ENCODE results near the gene PPP1R11. TPM values are rescaled to one million over a fixed set of nuclear protein-coding genes. Genes with fewer than 3 reads are reported as not detected.

Gene PPP1R11
- total and polyA plus RNA-seq, 2 experiments from 2014 or later = 19.6 to 26.6 TPM

- TF ChIP-seq ETS1 (IDR thresholded peaks at IDR 0.05) (no peak), STAT1 (IDR thresholded peaks at IDR 0.05; ENCODE audit: unreplicated experiment) (no peak)
- TF ChIP-seq, protein P1, sequence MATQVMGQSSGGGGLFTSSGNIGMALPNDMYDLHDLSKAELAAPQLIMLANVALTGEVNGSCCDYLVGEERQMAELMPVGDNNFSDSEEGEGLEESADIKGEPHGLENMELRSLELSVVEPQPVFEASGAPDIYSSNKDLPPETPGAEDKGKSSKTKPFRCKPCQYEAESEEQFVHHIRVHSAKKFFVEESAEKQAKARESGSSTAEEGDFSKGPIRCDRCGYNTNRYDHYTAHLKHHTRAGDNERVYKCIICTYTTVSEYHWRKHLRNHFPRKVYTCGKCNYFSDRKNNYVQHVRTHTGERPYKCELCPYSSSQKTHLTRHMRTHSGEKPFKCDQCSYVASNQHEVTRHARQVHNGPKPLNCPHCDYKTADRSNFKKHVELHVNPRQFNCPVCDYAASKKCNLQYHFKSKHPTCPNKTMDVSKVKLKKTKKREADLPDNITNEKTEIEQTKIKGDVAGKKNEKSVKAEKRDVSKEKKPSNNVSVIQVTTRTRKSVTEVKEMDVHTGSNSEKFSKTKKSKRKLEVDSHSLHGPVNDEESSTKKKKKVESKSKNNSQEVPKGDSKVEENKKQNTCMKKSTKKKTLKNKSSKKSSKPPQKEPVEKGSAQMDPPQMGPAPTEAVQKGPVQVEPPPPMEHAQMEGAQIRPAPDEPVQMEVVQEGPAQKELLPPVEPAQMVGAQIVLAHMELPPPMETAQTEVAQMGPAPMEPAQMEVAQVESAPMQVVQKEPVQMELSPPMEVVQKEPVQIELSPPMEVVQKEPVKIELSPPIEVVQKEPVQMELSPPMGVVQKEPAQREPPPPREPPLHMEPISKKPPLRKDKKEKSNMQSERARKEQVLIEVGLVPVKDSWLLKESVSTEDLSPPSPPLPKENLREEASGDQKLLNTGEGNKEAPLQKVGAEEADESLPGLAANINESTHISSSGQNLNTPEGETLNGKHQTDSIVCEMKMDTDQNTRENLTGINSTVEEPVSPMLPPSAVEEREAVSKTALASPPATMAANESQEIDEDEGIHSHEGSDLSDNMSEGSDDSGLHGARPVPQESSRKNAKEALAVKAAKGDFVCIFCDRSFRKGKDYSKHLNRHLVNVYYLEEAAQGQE (IDR thresholded peaks at IDR 0.05; ENCODE audit: unreplicated experiment) = no peak
These were observed 47.2 kb upstream of the PPP1R11 start (continued) for GRCh38 chr6:30019819-30020218.

GRCh38 chr6:30020626-30021025 lies 46.4 kb upstream of the PPP1R11 start:
- Mint-ChIP-seq H3K9me3 (no peaks in the 10 kb centered on the region), H3K4me1 (no peaks in the 10 kb centered on the region), H3K36me3 (ENCODE audit: low read depth) (no peaks in the 10 kb centered on the region), H3K27ac (no peak overlapping the region; the same call in 1 of the 2 replicates), H3K27me3 (ENCODE audit: insufficient read depth, low read depth, poor library complexity) (no peaks in the 10 kb centered on the region), H3K4me3 (no peak overlapping the region)
- Histone ChIP-seq H3K36me3 (ENCODE audit: insufficient read depth) (no peaks in the 10 kb centered on the region), H3K27ac (ENCODE audit: low read depth) (no peak overlapping the region), H2AFZ (no peak overlapping the region), H3K79me2 (replicated peaks; ENCODE audit: insufficient read depth) (no peaks in the 10 kb centered on the region), H3K9me2 (ENCODE audit: insufficient read depth) (no peaks in the 10 kb centered on the region), H3K4me2 (no peak overlapping the region), H3F3A (replicated peaks; ENCODE audit: low read depth) (no peaks in the 10 kb centered on the region), H3K4me1 (ENCODE audit: insufficient read depth) (no peaks in the 10 kb centered on the region), H4K20me1 (replicated peaks; ENCODE audit: insufficient read depth) (no peaks in the 10 kb centered on the region), H3K4me3 (no peak overlapping the region), H3K27me3 (ENCODE audit: insufficient read depth) (no peaks in the 10 kb centered on the region)
- DNase-seq (ENCODE audit: low spot score) = no peak
- no peak for ATAC-seq
- TF ChIP-seq CREB1 (CRISPR knock-in tag; IDR thresholded peaks at IDR 0.05; ENCODE audit: low read depth) = no peak
- TF ChIP-seq EZH2 (IDR thresholded peaks at IDR 0.05; ENCODE audit: low read depth, unreplicated experiment) = no peak
- no peak for TF ChIP-seq POLR2AphosphoS5 (IDR thresholded peaks at IDR 0.05; ENCODE audit: low read depth)
- no peak for TF ChIP-seq ETS1 (IDR thresholded peaks at IDR 0.05)
- TF ChIP-seq NANOG (IDR thresholded peaks at IDR 0.05; ENCODE audit: borderline replicate concordance) = no peak
- no peak for TF ChIP-seq ZNF114 (CRISPR knock-in tag; IDR thresholded peaks at IDR 0.05)
- TF ChIP-seq, protein P1 (IDR thresholded peaks at IDR 0.05; ENCODE audit: unreplicated experiment) = no peak
- TF ChIP-seq ZNF331 (CRISPR knock-in tag; IDR thresholded peaks at IDR 0.05; ENCODE audit: low read depth) = no peak
